ENCODE results near the gene PARD3B.

Gene PARD3B

GRCh38 chr2:204544961-204545860 is at the start of gene PARD3B:
Gene PARD3B (plus strand): TSS chr2:204545475. CDS start chr2:204546000, 525 bp downstream.
- DNase-seq: peak; percentile 21

- no peak for DNase-seq
These were observed 48.5 kb upstream of the PARD3B start for GRCh38 chr2:204496779-204497178.

GRCh38 chr2:204497855-204498254 is 47.4 kb upstream of the PARD3B start:
- no peak for DNase-seq

DNA sequence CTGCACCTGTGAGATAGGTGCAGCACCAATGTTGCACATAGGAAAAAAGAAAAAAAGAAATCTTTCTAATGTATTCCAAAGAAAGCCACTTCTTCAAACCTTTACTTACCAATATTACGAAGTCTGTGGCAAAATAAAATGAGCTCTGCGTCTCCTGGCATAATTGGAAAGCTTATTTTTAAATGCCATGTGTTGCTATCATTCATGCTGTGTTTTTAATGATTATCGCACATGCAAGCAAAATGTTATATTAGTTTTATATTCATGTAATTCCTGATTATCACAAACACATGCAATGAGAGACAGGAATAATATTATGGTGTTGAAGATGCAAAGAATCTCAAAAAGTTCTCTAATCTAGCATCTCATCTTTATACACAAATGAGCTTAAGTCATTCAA is 47.0 kb upstream of the PARD3B start:
- DNase-seq: no peak

DNA sequence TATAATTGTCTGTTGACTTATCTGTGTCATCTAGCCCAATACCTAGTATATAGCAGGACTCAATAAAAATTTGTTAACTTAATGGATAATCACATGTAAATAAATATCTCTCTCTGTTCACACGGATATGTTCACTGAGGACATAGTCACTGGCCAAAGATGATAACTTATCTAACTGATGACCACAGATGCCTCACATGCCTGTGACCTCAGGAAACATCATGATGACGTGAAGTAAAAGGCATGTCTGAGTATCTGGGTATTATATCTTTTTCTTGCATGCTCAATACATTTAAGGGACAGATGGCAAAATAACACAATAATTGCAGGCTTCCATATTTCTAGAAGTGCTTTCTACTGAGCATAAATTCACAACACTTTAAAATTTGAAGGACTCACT is 41.4 kb upstream of the PARD3B start:
- DNase-seq: no peak

DNA sequence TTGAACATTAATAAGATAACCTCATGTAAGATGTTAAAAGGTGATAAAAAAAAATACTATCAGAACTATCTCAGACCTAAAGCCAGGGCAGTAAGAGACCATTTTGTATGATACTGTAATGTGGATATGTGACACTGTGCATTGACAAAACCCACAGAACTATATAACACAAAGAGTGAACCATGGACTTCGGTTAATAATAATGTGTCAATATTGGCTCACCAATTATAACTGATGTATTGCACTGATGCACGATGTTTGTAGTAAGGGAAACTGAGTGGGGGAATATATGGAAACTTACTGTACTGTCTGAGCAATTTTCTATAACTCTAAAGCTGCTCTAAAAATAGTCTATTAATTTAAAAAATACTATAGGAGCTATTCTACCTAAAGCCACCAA is 40.7 kb upstream of the PARD3B start:
- DNase-seq: no peak

DNA sequence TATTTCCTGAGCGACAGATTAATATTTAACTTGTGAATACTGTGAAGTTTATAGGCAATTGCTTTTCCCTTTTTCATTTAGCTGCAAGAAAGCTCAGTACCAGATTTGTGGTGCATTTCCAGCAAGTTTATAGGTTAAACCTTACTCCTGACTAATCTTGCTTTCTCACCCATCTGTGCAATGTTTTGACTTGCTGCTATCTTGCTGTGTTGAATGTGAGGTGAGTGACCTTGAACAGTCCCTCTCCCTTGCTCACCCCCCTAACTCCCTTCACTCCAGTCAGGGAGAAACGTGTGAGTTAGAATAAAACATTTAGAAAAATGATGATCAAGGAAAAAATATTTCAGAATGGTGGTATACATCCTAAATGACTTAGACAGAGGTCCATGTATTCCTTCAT is 39.8 kb upstream of the PARD3B start:
- DNase-seq: no peak

DNA sequence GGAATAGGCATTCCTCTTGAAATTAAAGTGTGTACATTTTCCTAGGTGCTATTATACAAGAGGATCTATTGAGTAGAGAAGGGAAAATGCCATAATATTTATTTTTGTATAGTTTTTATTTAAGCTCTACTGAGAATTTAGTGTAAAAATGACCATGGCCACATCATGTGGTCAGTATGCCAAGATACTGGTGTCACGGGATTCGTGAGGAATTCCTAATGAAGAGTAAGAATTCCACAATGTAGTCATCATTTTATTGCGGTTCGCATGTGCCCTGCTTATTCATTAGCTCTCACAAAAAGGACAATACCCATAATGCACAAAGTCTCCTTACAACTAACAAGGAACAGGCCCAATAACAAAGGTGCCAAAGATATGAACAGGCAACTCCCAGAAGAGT is 39.3 kb upstream of the PARD3B start:
- no peak for DNase-seq

GRCh38 chr2:204507636-204508035 is 37.6 kb upstream of the PARD3B start:
- no peak for DNase-seq

- no peak for DNase-seq
These were observed 34.4 kb upstream of the PARD3B start for GRCh38 chr2:204510709-204511420.

DNA sequence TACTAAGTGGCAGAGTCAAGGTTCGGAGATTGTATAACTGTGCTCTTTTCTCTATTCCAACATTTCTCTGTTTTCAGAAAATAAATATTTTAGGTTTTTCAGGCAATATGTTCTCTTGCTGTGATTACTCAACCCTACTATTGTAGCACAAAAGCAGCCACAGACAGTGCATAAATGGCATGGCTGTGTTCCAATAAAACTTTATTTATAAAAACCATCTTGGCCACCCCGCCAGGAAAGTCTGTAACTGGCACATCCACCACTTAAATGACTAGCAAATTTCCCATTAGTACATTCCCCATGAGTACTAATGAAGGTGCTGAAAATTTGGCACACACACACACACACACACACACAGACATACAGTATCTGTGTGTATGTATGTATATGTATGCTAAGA is 30.8 kb upstream of the PARD3B start:
- no peak for DNase-seq

DNA sequence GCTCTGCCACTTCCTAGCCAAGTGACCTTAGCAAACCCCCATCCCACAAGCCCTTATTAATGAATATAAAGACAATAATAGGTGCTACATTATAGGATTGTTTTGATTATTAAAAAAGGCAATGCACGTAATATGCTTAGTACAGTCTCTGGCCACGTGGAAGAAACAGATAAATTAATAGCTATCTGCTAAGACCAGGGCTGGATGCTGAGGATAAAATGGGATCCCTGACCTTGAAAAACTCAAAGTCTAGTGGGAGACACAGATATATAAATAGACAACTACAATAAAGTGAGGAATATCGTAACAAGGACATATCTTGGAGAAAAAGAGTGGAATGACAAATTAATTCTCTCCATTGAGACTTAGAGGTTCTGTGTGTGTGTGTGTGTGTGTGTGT is 29.9 kb upstream of the PARD3B start:
- no peak for DNase-seq

DNA sequence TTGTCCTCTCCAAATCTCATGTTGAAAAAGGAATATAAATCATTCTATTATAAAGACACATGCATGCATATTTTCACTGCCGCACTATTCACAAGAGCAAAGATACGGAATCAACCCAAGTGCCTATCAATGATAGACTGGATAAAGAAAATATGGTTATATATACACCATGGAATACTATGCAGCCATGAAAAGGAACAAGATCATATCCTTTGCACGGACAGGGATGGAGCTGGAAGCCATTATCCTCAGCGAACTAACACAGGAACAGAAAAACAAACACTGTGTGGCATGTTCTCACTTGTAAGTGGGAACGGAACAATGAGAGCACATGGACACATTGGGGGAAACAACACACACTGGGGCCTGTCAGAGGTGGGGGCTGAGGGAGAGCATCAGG is 28.1 kb upstream of the PARD3B start:
- DNase-seq: no peak

DNA sequence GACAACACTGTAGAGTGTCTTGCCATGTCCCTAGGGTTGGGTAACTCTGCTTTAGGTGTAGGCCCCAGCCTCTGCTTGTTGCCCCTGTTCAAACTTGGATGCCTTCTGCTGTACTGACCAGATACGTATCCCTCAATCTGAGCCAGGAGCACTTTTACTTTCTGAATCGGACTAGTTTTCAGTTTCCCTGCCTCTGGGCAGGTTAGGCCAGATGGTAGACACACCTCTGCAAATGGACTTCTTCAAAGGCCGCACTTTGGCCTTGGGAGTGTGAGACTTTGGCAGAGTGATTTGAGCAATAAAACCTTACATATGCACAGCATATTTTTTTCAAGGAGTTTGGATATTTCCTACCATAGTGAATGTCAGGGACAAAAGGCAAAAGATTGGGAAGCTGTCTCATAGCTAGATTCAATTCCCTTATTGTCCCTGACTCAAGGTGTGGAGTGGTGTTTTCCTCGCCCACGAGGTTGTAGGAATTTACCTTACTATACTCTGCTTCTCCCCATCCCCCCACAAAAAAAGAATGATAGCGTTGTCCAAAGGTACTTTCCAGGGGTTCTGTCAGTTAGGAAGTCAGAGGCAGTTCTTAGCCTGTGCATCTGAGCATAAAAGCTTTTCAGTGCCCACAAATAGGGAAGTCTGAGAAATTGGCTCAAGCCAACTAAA is 15.3 kb upstream of the PARD3B start:
- no peak for DNase-seq

DNA sequence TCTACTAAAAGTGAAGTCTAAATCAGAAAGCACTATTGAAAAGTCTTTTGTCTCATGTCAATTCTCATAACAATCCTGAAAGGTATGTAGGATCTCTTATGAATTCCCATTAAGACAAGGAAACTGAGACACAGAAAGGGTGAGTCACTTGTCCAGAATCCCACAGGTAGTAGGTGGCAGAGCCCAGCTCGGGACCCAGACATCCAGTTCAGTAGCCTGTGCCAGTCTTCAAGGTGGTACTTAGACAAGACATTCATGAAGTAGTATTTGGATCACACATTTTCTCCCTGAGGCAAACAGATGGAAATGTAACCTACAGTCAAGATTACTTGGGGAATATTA is 14.8 kb upstream of the PARD3B start:
- DNase-seq: no peak

DNA sequence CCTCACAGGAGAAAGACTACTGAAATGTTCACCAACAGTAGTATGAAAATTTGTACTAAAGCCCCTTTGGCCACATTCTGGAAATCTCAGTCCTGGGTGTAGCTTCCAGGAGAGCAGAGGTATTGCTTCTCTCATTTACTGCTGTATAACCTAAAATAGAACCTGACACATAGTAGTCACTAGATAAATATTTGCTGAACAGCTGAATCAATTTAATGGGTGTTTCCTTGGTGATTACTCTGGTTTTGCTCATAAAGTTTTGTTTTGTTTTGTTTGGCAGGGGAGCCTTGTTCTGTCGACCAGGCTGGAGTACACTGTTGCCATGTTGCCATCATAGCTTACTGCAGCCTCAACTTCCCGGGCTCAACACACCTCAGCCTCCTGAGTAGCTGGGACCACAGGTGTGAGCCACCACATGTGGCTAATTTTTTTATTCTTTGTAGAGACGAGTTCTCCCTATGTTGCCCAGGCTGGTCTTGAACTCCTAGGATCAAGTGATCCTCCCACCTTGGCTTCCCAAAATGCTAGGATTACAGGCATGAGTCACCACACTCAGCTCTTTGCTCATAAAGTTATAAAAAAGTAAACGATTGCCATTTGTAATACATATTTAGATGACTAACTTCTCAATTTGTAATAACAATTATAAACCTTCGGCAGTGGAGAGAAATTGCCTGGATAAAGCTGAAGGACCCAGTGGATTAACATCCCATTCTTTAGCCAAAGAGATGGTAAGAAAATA is 11.5 kb upstream of the PARD3B start:
- DNase-seq: no peak

DNA sequence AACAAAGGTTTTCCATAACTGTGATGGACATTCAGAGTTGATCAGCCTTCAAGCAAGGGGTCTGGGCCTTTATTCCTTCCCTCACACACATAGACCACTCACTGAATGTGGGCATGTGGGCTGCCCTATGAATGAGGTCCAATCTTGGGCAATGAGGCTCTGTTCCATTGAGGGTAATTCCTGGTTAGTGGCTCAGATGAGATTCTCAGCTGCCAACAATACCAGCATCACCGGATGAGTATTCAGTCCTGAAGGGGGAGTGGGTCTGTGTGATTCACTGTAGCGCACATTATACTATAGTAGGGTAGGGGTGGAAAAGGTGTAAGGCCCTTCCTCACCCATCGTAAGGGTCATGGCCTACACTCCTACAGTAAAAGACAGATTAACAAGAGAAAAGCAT is 9.9 kb upstream of the PARD3B start:
- no peak for DNase-seq

GRCh38 chr2:204535764-204536163 is 9.5 kb upstream of the PARD3B start:
- DNase-seq: no peak

GRCh38 chr2:204538182-204539018 is 6.9 kb upstream of the PARD3B start:
- DNase-seq: no peak

DNA sequence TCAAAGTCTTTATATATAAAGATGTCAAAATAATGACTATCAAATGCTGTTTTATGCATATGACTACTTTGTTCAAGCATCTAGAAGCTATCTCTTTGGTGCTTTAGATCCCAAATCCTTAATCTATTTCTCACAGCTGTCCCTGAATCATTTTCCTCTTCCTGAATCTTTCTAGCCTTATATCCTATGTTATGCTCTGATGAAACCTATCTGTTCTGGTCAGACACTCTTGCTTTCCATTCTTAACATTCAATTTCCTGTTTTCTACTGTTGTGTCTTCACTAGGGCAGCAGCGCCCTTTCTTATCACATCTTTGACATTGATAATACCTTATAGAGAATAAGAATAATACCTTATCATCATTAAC is 6.3 kb upstream of the PARD3B start:
- DNase-seq: no peak

DNA sequence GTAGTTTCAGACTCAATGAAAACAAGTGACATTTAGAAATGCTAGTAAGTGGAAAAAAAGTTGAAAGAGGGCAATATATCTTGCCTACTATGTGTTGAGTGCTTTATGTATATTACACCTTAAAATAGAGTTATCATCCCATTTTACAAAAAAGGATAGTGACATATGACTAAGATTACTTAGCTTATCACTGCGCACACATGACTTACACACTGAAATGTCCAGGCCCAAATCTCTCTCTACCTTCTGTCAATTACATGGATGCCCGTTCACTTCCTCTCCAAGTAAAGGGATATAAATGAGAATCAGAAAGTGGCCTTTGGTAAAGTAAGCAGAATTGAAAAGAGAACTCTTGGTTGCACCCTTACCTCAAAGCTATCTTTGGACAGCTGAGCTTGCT is 3.6 kb upstream of the PARD3B start:
- no peak for DNase-seq

GRCh38 chr2:204542982-204543608 is 2.2 kb upstream of the PARD3B start:
- DNase-seq: no peak

All from cortex of kidney (tissue), 1 donor.